Parathyroid adenoma (tissue), 2 donors: Measurements from ENCODE around the gene PPP1R3E.

Experiments
- H2AFZ ChIP-seq: fragments of 300-600 bp; sonication (generic); one replicate; pipeline ENCODE4 v1.7.0; 2017; ENCODE audit warnings: antibody characterized with exemption, mild to moderate bottlenecking
- H3K27ac ChIP-seq: fragments of 300-600 bp; sonication (generic); one replicate; pipeline ENCODE4 v1.7.0; 2017
- H3K27me3 ChIP-seq: fragments of 300-600 bp; sonication (generic); one replicate; pipeline ENCODE4 v1.7.0; 2017; ENCODE audit warnings: low read length; ENCODE audit not compliant: control insufficient read depth, insufficient read depth
- H3K36me3 ChIP-seq: fragments of 300-600 bp; sonication (generic); one replicate; pipeline ENCODE4 v1.7.0; 2017; ENCODE audit warnings: low read length; ENCODE audit not compliant: control insufficient read depth, insufficient read depth
- H3K4me1 ChIP-seq: fragments of 300-600 bp; sonication (generic); one replicate; pipeline ENCODE4 v1.7.0; 2017; ENCODE audit warnings: control low read depth
- H3K4me2 ChIP-seq: fragments of 300-600 bp; sonication (generic); one replicate; pipeline ENCODE4 v1.7.0; 2017; ENCODE audit warnings: low read length
- H3K4me3 ChIP-seq: fragments of 300-600 bp; sonication (generic); one replicate; pipeline ENCODE4 v1.7.0; 2017; ENCODE audit warnings: low read depth, low read length
- H3K79me2 ChIP-seq: fragments of 300-600 bp; sonication (generic); one replicate; pipeline ENCODE4 v1.7.0; 2017; ENCODE audit warnings: control low read depth
- H3K9ac ChIP-seq: fragments of 300-600 bp; sonication (generic); one replicate; pipeline ENCODE4 v1.7.0; 2017; ENCODE audit warnings: mild to moderate bottlenecking
- H3K9me3 ChIP-seq: fragments of 300-600 bp; sonication (generic); one replicate; pipeline ENCODE4 v1.7.0; 2017; ENCODE audit warnings: low read length; ENCODE audit not compliant: control insufficient read depth
- TF ChIP-seq, protein P1 (sequence below): fragments of 300-600 bp; sonication (generic); IDR thresholded peaks from one replicate; pipeline ENCODE4 v1.7.0; 2017; ENCODE audit warnings: antibody characterized with exemption, mild to moderate bottlenecking
- donor health status: primary hyperparathyroidism.

Gene PPP1R3E

DNA sequence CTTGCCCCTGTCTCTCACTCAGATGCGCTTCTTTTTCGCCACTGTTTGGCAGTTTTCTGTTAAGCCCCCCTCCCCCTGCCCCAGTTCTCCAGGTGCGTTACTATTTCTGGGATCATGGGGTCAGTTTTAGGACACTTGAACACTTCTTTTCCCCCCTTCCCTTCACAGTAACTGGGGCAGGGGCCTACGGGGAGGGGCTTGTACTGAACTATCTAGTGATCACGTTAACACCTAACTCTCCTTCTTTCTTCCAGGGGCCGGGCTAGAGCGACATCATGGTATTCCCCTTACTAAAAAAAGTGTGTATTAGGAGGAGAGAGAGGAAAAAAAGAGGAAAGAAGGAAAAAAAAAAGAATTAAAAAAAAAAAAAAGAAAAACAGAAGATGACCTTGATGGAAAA is 22.3 kb upstream of the PPP1R3E start:
- no peaks in the 10 kb centered on the region for H3K36me3 ChIP-seq
- TF ChIP-seq, protein P1, sequence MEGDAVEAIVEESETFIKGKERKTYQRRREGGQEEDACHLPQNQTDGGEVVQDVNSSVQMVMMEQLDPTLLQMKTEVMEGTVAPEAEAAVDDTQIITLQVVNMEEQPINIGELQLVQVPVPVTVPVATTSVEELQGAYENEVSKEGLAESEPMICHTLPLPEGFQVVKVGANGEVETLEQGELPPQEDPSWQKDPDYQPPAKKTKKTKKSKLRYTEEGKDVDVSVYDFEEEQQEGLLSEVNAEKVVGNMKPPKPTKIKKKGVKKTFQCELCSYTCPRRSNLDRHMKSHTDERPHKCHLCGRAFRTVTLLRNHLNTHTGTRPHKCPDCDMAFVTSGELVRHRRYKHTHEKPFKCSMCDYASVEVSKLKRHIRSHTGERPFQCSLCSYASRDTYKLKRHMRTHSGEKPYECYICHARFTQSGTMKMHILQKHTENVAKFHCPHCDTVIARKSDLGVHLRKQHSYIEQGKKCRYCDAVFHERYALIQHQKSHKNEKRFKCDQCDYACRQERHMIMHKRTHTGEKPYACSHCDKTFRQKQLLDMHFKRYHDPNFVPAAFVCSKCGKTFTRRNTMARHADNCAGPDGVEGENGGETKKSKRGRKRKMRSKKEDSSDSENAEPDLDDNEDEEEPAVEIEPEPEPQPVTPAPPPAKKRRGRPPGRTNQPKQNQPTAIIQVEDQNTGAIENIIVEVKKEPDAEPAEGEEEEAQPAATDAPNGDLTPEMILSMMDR = no peak
- H3K4me3 ChIP-seq = no peak overlapping the region
- no peak overlapping the region for H3K9ac ChIP-seq
- H3K79me2 ChIP-seq = peaks cover 7% of the 10 kb centered on the region
- no peak overlapping the region for H2AFZ ChIP-seq
- no peaks in the 10 kb centered on the region for H3K27me3 ChIP-seq
- H3K9me3 ChIP-seq = no peaks in the 10 kb centered on the region
- H3K4me2 ChIP-seq = no peak overlapping the region
- H3K4me1 ChIP-seq = peaks cover 12% of the 10 kb centered on the region
- H3K27ac ChIP-seq = no peak overlapping the region

DNA sequence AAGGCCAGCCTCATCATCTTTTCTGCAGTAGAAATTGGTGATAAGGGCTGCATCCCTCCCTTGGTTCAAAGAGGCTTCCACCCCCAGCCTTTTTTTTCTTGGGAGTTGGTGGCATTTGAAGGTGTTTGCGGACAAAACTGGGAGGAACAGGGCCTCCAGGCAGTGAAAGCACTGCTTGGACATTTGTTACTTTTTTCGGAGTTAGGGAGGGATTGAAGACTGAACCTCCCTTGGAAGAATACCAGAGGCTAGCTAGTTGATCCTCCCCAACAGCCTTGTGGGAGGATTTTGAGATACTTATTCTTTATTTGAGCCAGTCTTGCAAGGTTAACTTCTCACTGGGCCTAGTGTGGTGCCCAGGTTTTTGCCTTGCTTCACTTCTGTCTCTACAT is 21.8 kb upstream of the PPP1R3E start:
- H3K4me1 ChIP-seq = peaks cover 12% of the 10 kb centered on the region
- H3K9ac ChIP-seq = no peak overlapping the region
- no peaks in the 10 kb centered on the region for H3K27me3 ChIP-seq
- H3K27ac ChIP-seq = no peak overlapping the region
- H3K4me2 ChIP-seq = no peak overlapping the region
- TF ChIP-seq, protein P1 = no peak
- no peak overlapping the region for H2AFZ ChIP-seq
- H3K79me2 ChIP-seq = peaks cover 7% of the 10 kb centered on the region
- H3K9me3 ChIP-seq = no peaks in the 10 kb centered on the region
- H3K4me3 ChIP-seq = no peak overlapping the region
- no peaks in the 10 kb centered on the region for H3K36me3 ChIP-seq

DNA sequence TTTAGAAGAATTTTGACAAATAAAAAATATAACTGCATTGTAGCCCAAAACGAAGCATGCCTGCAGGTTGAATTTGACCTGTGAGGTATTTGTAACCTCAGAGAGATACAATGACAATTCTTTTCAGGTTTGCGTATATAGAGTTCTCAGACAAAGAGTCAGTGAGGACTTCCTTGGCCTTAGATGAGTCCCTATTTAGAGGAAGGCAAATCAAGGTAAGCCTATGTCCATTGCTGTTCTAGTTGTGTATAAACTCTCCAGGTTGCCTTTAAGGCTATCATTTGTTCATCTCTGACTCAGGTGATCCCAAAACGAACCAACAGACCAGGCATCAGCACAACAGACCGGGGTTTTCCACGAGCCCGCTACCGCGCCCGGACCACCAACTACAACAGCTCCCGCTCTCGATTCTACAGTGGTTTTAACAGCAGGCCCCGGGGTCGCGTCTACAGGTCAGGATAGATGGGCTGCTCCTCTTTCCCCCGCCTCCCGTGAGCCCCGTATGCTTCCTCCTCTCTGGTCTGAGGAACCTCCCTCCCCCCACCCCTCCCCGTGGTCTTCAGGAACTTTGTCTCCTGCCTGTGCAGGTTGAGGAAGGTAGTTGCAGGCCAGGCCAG is 21.3 kb upstream of the PPP1R3E start:
- Histone ChIP-seq H2AFZ (no peak overlapping the region), H3K27ac (no peak overlapping the region), H3K4me1 (peaks cover 12% of the 10 kb centered on the region), H3K79me2 (peaks cover 7% of the 10 kb centered on the region), H3K9me3 (no peaks in the 10 kb centered on the region), H3K27me3 (no peaks in the 10 kb centered on the region), H3K9ac (no peak overlapping the region), H3K4me3 (no peak overlapping the region), H3K4me2 (no peak overlapping the region), H3K36me3 (no peaks in the 10 kb centered on the region)
- TF ChIP-seq, protein P1 = no peak

DNA sequence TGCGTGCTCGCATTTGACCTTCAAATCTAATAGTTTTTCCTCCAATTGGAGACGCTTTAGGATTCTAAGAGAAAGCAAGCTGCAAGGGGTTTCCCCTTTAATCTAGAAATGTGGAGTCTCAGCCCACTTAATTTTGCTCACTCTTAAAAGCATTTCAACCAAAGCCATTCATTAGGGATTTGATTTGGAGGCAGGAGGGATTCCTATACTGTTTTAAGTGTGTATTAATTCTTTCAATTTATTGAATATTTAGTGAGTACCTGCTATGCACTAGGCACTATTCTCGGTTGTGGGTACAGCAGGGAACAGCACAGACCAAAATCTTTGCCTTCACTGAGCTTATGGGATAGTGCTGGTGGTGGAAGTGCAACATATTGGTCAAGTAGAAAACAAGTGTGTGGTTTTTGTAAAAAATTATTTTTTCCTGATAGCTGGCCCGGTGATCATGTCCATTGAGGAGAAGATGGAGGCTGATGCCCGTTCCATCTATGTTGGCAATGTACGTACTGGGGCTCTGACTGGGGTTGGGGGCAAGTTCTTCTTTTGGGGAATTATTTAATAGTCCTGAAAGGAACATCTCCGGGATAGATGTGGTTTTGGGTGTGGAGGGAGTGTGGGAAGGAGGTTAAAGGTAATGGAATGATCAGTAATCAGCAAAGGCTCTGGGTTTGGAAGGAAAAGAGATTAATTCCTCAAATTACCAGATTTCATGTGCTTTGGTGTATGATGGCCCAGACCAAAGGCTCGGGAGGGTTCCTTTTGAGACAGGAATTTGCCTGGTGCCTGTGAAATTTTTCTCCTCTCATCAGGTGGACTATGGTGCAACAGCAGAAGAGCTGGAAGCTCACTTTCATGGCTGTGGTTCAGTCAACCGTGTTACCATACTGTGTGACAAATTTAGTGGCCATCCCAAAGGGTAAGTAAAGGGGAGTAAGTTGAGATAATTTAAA is 20.2 kb upstream of the PPP1R3E start:
- Histone ChIP-seq H3K27me3 (no peaks in the 10 kb centered on the region), H3K79me2 (peaks cover 7% of the 10 kb centered on the region), H3K4me2 (peak overlapping the region; percentile 93), H3K4me3 (peak overlapping the region; percentile 87), H3K27ac (peak overlapping the region; percentile 93), H3K9me3 (no peaks in the 10 kb centered on the region), H3K36me3 (no peaks in the 10 kb centered on the region), H2AFZ (no peak overlapping the region), H3K9ac (no peak overlapping the region), H3K4me1 (peaks cover 12% of the 10 kb centered on the region)
- TF ChIP-seq, protein P1 = no peak
